CD14-positive monocyte (primary cell): ENCODE data around the gene PGLYRP2. TPM values are rescaled to one million over a fixed set of nuclear protein-coding genes. Genes with fewer than 3 reads are reported as not detected.

ENCODE experiments used
- DNase-seq, 3 donors: peaks; one replicate each; pipeline ENCODE4 v3.0.0-alpha.2; 2011 to 2022
- H2AFZ ChIP-seq: 2 replicates; pipeline ENCODE4 v1.6.0; 2012; ENCODE audit warnings: mild to moderate bottlenecking, low read depth, low read length, inconsistent platforms; ENCODE audit not compliant: insufficient read depth, poor library complexity, severe bottlenecking
- H3K27ac ChIP-seq, 2 donors: 1 replicate in 1 of 2; 2 replicates in 1 of 2; pipeline ENCODE4 v1.5.1; 2012 to 2013; ENCODE audit warnings: low read length in 2 of 2, control low read depth in 1 of 2, inconsistent platforms in 1 of 2, low read depth in 1 of 2, mild to moderate bottlenecking in 1 of 2
- H3K27me3 ChIP-seq, 2 donors: one replicate each; pipeline versions ENCODE4 v1.6.0 to v1.6.1; 2011 to 2013; ENCODE audit warnings: low read length in 2 of 2; ENCODE audit not compliant: control insufficient read depth in 2 of 2, insufficient read depth in 2 of 2
- H3K36me3 ChIP-seq, 2 donors: replicated peaks in 1 of 2; 1 replicate in 1 of 2; 2 replicates in 1 of 2; pipeline versions ENCODE4 v1.5.1 to v1.6.1; 2012 to 2013; ENCODE audit warnings: low read length in 2 of 2, control low read depth in 1 of 2, inconsistent platforms in 1 of 2, mild to moderate bottlenecking in 1 of 2; ENCODE audit not compliant: insufficient read depth in 2 of 2, control insufficient read depth in 1 of 2
- H3K4me1 ChIP-seq, 2 donors: 1 replicate in 1 of 2; 2 replicates in 1 of 2; pipeline versions ENCODE4 v1.5.1 to v1.6.1; 2012 to 2013; ENCODE audit warnings: low read length in 2 of 2, control low read depth in 1 of 2, inconsistent platforms in 1 of 2, mild to moderate bottlenecking in 1 of 2, moderate library complexity in 1 of 2; ENCODE audit not compliant: insufficient read depth in 2 of 2, control insufficient read depth in 1 of 2
- H3K4me2 ChIP-seq: replicated peaks from 2 replicates; pipeline ENCODE3; 2012; ENCODE audit warnings: low read length, moderate library complexity, mild to moderate bottlenecking; ENCODE audit not compliant: poor library complexity, severe bottlenecking; ENCODE audit errors: extremely low read depth
- H3K4me3 ChIP-seq, 3 experiments: fragments of 200-600 bp in 1 of 3; sonication (generic) in 1 of 3; replicated peaks in 1 of 3; 1 replicate in 2 of 3; 2 replicates in 1 of 3; pipeline ENCODE4 v1.5.1; 2011 to 2013; ENCODE audit warnings: low read length in 3 of 3, mild to moderate bottlenecking in 3 of 3, control low read depth in 2 of 3, low read depth in 2 of 3, inconsistent platforms in 1 of 3, moderate library complexity in 1 of 3
- H3K79me2 ChIP-seq: 2 replicates; pipeline ENCODE4 v1.6.0; 2012; ENCODE audit warnings: mild to moderate bottlenecking, control low read depth, inconsistent platforms, low read length, moderate library complexity; ENCODE audit not compliant: insufficient read depth
- H3K9ac ChIP-seq: 2 replicates; pipeline ENCODE4 v1.6.0; 2017; ENCODE audit warnings: low read length, mild to moderate bottlenecking; ENCODE audit not compliant: insufficient read depth, poor library complexity, severe bottlenecking
- H3K9me3 ChIP-seq, 2 donors: replicated peaks in 1 of 2; 1 replicate in 1 of 2; 2 replicates in 1 of 2; pipeline versions ENCODE4 v1.5.1 to v1.6.1; 2012 to 2013; ENCODE audit warnings: low read length in 2 of 2, control low read depth in 1 of 2; ENCODE audit not compliant: control insufficient read depth in 1 of 2, insufficient read depth in 1 of 2
- H4K20me1 ChIP-seq: 2 replicates; pipeline ENCODE4 v1.6.0; 2012; ENCODE audit warnings: mild to moderate bottlenecking, low read length, control low read depth, moderate library complexity; ENCODE audit not compliant: insufficient read depth
- H3K27ac Mint-ChIP-seq, 7 donors: one replicate each; pipeline ENCODE4 v1.8.0; 2020; ENCODE audit warnings: mild to moderate bottlenecking in 7 of 7, mixed read lengths in 7 of 7, moderate library complexity in 6 of 7, inconsistent platforms in 2 of 7
- H3K27me3 Mint-ChIP-seq, 3 donors: one replicate each; pipeline ENCODE4 v1.8.0; 2021 to 2022; ENCODE audit warnings: low read depth in 3 of 3, mild to moderate bottlenecking in 3 of 3, mixed read lengths in 3 of 3, moderate library complexity in 3 of 3, inconsistent platforms in 1 of 3
- H3K36me3 Mint-ChIP-seq, 2 donors: one replicate each; pipeline ENCODE4 v1.8.0; 2020; ENCODE audit warnings: mixed read lengths in 2 of 2, inconsistent platforms in 1 of 2, mild to moderate bottlenecking in 1 of 2
- H3K4me1 Mint-ChIP-seq: one replicate; pipeline ENCODE4 v1.8.0; 2020; ENCODE audit warnings: mild to moderate bottlenecking, mixed read lengths
- H3K4me3 Mint-ChIP-seq, 2 donors: one replicate each; pipeline ENCODE4 v1.8.0; 2020; ENCODE audit warnings: mild to moderate bottlenecking in 2 of 2, mixed read lengths in 2 of 2, moderate library complexity in 1 of 2
- H3K9me3 Mint-ChIP-seq, 7 donors: one replicate each; pipeline ENCODE4 v1.8.0; 2020 to 2022; ENCODE audit warnings: mixed read lengths in 7 of 7, mild to moderate bottlenecking in 6 of 7, moderate library complexity in 6 of 7, inconsistent platforms in 2 of 7
- WGBS: methylation state at CpG from one replicate; pipeline ENCODE4 v1.1.5; 2013; ENCODE audit warnings: missing lambda C conversion rate; ENCODE audit not compliant: insufficient coverage; 5-methylcytosine and 5-hydroxymethylcytosine counted together
- intact Hi-C, 2 donors: fragments of 100-400 bp; cut with micrococcal nuclease; formaldehyde crosslinking; loops; one replicate each; pipeline versions ENCODE4 v1.15.0 to v1.15.1; 2023
- polyA plus RNA-seq, 3 donors: library from polyadenylated mRNA; depleted of rRNA in 1 of 3; unstranded in 2 of 3; stranded (reverse) in 1 of 3; fragments of 300-500 nt in 2 of 3; fragments of >200 nt in 1 of 3; fragmentation: Illumina TruSeq in 2 of 3; gene quantifications; 1 replicate in 2 of 3; 2 replicates in 1 of 3; pipeline ENCODE4 v1.2.3, GENCODE V29; 2012 to 2021
- TF ChIP-seq, protein P1 (sequence below): fragments of 200-600 bp; IDR thresholded peaks from one replicate; pipeline ENCODE4 v1.8.0; 2022; ENCODE audit warnings: antibody characterized with exemption, mild to moderate bottlenecking

PGLYRP2 gene
- polyA plus RNA-seq, 3 donors, result 0.03 to 0.32 (median 0.15) TPM

DNA sequence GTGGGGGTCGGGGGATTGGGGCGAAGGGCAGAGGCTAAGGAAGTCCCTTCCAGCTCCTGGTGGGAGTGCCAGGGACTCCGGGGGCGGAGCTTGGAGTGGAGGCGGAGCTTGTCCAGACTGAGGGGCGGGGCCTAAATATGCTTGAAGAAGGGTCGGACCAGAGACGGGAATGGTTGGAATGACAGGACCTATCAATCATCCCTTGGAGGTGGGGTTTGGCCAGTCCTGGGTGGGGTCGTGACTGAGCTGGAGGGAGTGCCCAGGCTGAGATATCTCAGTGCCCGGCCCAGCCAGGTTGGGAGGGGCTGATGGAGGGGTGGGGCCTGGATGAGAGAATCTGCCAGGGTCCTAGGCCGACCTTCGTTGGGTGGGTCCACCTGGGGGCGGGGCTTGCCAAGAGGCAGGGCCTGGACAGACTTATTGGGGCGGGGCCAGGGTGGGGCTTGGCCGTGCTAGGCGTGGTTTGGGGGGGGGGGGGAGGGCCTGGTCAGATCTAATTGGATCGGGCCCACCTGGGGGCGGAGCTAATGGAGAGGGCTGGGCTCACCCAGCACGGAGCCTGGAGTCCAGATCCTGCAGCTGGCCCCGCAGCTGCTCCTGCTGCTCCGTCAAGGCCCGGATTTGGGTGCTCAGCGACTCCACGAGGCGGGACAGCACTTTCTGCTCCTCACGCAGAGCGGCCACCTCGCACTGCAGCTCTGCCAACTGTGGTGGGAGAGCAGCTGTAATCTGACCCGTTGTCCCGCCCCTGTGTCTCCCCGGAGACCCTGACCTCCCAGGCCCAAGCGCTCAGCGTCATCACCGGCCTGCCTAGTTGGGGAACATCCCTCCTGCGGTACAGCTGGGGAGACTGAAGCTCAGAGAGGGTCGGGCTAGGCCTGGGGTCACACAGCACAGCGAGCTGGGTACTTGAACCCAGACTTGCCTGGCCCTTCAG lies 26.9 kb downstream of the PGLYRP2 start:
- H3K4me1 ChIP-seq, result peaks cover 11 to 12% of the 10 kb centered on the region in 2 donors
- 94% methylated on average over 32 of the region's 37 CpGs for WGBS
- DNase-seq, result no peak
- no peak overlapping the region for H3K4me3 ChIP-seq
- H2AFZ ChIP-seq, result no peak overlapping the region
- Mint-ChIP-seq H3K4me1 (peaks cover 15% of the 10 kb centered on the region), H3K36me3 (peaks cover 40 to 42% of the 10 kb centered on the region in 2 donors), H3K27ac (peak overlapping the region in 3 of 7 donors; percentile 38 to 53 (median 50)), H3K27me3 (peaks cover 0 to 1% (median 0%) of the 10 kb centered on the region in 3 donors), H3K9me3 (peaks cover 0 to 3% (median 2%) of the 10 kb centered on the region in 7 donors), H3K4me3 (no peak overlapping the region)
- H3K36me3 ChIP-seq, result peaks cover 40 to 55% of the 10 kb centered on the region in 2 donors
- peaks cover 4% of the 10 kb centered on the region for H4K20me1 ChIP-seq
- no peak overlapping the region for H3K27ac ChIP-seq
- TF ChIP-seq, protein P1, sequence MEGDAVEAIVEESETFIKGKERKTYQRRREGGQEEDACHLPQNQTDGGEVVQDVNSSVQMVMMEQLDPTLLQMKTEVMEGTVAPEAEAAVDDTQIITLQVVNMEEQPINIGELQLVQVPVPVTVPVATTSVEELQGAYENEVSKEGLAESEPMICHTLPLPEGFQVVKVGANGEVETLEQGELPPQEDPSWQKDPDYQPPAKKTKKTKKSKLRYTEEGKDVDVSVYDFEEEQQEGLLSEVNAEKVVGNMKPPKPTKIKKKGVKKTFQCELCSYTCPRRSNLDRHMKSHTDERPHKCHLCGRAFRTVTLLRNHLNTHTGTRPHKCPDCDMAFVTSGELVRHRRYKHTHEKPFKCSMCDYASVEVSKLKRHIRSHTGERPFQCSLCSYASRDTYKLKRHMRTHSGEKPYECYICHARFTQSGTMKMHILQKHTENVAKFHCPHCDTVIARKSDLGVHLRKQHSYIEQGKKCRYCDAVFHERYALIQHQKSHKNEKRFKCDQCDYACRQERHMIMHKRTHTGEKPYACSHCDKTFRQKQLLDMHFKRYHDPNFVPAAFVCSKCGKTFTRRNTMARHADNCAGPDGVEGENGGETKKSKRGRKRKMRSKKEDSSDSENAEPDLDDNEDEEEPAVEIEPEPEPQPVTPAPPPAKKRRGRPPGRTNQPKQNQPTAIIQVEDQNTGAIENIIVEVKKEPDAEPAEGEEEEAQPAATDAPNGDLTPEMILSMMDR, result no peak
- H3K4me2 ChIP-seq, result no peak overlapping the region
- intact Hi-C loops, result no loop called here
- no peaks in the 10 kb centered on the region for H3K79me2 ChIP-seq
- no peaks in the 10 kb centered on the region for H3K27me3 ChIP-seq
- no peaks in the 10 kb centered on the region for H3K9me3 ChIP-seq
- H3K9ac ChIP-seq, result no peak overlapping the region

DNA sequence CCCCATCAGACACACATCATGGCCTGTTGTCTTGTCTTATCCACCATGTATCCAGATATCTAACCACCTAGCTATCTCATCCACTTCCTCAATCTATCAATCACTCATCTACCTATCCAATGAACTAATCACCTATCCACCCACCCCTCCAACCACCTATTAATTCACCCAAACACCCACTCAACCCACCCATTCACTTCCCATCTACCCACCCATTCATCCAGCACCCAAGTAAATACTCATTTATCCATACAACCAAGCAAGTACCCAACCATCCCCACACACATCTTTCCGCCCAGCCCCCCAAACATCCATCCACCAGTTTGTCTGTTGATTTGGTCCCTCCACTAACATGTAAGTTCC lies 28.8 kb downstream of the PGLYRP2 start:
- Histone ChIP-seq H3K27ac (peak overlapping the region; percentile 46 to 75), H3K4me3 (peak overlapping the region in 1 of 3 experiments; percentile 46), H3K27me3 (no peaks in the 10 kb centered on the region), H3K9me3 (no peaks in the 10 kb centered on the region), H3K4me2 (peak overlapping the region; percentile 88), H2AFZ (peak overlapping the region; percentile 6), H3K36me3 (peaks cover 25 to 39% of the 10 kb centered on the region in 2 donors), H4K20me1 (peaks cover 4% of the 10 kb centered on the region), H3K9ac (no peak overlapping the region), H3K79me2 (no peaks in the 10 kb centered on the region), H3K4me1 (peaks cover 11 to 12% of the 10 kb centered on the region in 2 donors)
- peaks cover 30 to 34% of the 10 kb centered on the region in 2 donors for H3K36me3 Mint-ChIP-seq
- WGBS, result 100% methylated on average over 1 of the region's 1 CpG
- intact Hi-C loops, result loop anchor here (1.0 to 2.0 kb wide), 3 partner anchors 18 to 32 kb away; partner anchors contain the start of gene AKAP8L (in 1 of the 2)
- H3K4me1 Mint-ChIP-seq, result peaks cover 15% of the 10 kb centered on the region
- TF ChIP-seq, protein P1, result no peak
- H3K27ac Mint-ChIP-seq, result peak overlapping the region; percentile 84 to 94 (median 92)
- H3K4me3 Mint-ChIP-seq, result peak overlapping the region; percentile 57 to 63
- H3K9me3 Mint-ChIP-seq, result peaks cover 0 to 3% (median 2%) of the 10 kb centered on the region in 7 donors
- peaks cover 0 to 5% (median 0%) of the 10 kb centered on the region in 3 donors for H3K27me3 Mint-ChIP-seq
- no peak for DNase-seq
